Natural killer cell treated with Interleukin-12 subunit alpha and Interleukin-12 subunit beta and Interleukin-15 and Interleukin-18, amount 100 ng/mL, for 72 hours (primary cell): Measurements from ENCODE around the gene PAK4. TPM values are rescaled to one million over a fixed set of nuclear protein-coding genes. Genes with fewer than 3 reads are reported as not detected.

Source experiments
- ATAC-seq, 2 donors: fragments of 150-1000 bp; cut with Tn5 transposase in 1 of 2; sonication (Bioruptor Pico), chemical (Tn5 transposase) in 1 of 2; 2 replicates each; pipeline ENCODE4 v1.10.0; 2021
- DNase-seq: peaks from one replicate; pipeline ENCODE4 v3.0.0; 2022; ENCODE audit warnings: low spot score
- H3K27ac Mint-ChIP-seq, 2 donors: 1 replicate in 1 of 2; 2 replicates in 1 of 2; pipeline ENCODE4 v1.8.0; 2022; ENCODE audit warnings: mixed read lengths in 2 of 2, mild to moderate bottlenecking in 1 of 2, moderate library complexity in 1 of 2
- H3K27me3 Mint-ChIP-seq, 2 donors: 1 replicate in 1 of 2; 2 replicates in 1 of 2; pipeline ENCODE4 v1.8.0; 2022; ENCODE audit warnings: mixed read lengths in 2 of 2
- H3K36me3 Mint-ChIP-seq: one replicate; pipeline ENCODE4 v1.8.0; 2022; ENCODE audit warnings: mixed read lengths
- H3K4me1 Mint-ChIP-seq, 2 donors: 1 replicate in 1 of 2; 2 replicates in 1 of 2; pipeline ENCODE4 v1.8.0; 2022; ENCODE audit warnings: low read depth in 2 of 2, mixed read lengths in 2 of 2, mild to moderate bottlenecking in 1 of 2
- H3K4me3 Mint-ChIP-seq: one replicate; pipeline ENCODE4 v1.8.0; 2022; ENCODE audit warnings: mixed read lengths
- H3K9me3 Mint-ChIP-seq: 2 replicates; pipeline ENCODE4 v1.8.0; 2022; ENCODE audit warnings: mixed read lengths
- total RNA-seq, 2 donors: library from RNA; stranded (reverse); gene quantifications; one replicate each; pipeline ENCODE4 v1.2.3, GENCODE V29; 2022

PAK4 gene
- total RNA-seq, 2 donors from 2014 or later = 18.3 to 22.9 TPM

DNA sequence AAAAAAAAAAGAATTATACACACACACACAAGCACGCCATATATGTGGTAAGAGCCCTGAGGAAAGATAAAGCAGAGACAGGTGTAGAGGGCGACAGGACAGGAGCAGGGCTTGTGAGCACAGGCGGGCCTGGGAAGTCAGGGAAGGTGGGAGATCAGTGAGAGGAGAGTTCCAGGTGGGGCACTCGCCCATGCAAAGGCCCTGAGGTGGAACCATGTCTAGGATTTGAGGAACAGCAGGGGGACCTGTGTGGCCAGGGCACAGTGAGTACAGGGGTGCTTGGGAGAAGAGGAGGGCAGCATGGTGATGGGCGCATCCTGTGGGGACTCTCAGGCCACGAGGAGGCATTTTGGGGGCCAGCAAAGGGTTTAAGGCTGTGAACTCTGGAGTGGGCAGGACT is 38.7 kb downstream of the PAK4 start:
- Mint-ChIP-seq H3K4me3 (no peak overlapping the region), H3K27ac (no peak overlapping the region), H3K4me1 (peaks cover 14 to 20% of the 10 kb centered on the region in 2 donors), H3K27me3 (no peaks in the 10 kb centered on the region), H3K9me3 (no peaks in the 10 kb centered on the region), H3K36me3 (no peaks in the 10 kb centered on the region)
- DNase-seq = no peak
- no peak for ATAC-seq

DNA sequence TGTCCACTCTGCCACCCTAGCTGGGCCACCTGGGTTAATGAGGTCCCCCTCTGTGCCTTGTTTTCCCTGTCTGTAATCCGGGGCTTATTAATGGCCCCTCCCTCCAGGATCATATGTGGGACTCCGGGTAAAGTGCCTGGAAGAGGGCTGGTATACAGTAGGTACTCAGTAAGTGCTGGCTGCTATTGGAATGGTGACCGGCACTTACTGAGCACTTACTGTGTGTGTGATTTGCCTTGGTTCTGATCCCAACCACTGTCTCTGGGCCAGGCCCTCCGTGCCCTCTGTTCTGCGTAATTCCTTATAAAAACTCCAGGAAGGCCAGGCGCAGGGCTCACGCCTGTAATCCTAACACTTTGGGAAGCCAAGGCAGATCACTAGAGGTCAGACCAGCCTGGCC is 40.3 kb downstream of the PAK4 start:
- Mint-ChIP-seq H3K4me1 (peaks cover 7 to 13% of the 10 kb centered on the region in 2 donors), H3K27ac (no peak overlapping the region), H3K9me3 (no peaks in the 10 kb centered on the region), H3K27me3 (no peaks in the 10 kb centered on the region), H3K36me3 (no peaks in the 10 kb centered on the region), H3K4me3 (no peak overlapping the region)
- no peak for DNase-seq
- no peak for ATAC-seq

DNA sequence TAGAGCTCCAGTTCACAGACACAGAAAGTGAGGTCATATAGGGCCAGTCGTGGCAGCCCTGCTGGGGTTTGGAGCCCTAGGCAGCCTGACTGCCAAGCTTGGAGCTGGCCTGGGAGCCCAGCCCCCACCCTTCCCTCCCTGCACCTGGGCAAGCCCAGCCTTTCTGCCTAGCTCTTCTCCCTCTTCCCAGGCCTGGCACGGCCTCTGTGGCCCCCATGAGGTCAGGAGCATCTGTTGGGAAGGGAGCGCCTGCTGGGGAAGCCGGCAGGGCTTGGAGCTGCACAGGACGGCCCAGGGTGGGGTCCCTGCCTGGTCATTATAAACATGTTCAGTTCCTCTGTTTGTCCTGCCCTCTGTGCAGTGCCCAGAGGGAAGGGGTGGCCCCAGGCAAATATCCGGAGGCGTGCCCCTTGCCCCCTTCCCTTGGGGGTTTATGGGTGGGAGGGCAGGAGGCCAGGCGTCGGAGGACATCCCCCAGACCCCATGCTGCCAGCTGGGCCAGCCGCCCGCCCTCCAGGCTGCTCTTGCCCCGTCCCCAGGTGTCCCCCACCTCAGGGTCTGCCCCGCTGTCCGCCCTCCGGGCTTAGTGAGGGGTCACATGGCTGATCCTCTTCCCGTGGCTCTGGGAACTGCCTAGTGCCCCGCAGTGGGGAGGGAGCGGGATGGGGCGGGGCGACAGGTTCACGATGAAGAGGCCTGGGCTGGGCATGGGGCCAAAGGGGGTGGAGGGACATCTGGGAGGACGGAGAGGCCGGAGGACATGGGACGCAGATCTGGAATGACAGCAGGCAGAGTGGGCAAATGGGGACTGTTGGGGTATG is 41.2 kb downstream of the PAK4 start:
- no peak for ATAC-seq
- H3K4me1 Mint-ChIP-seq = peaks cover 7 to 13% of the 10 kb centered on the region in 2 donors
- H3K36me3 Mint-ChIP-seq = no peaks in the 10 kb centered on the region
- no peak for DNase-seq
- H3K9me3 Mint-ChIP-seq = no peaks in the 10 kb centered on the region
- no peak overlapping the region for H3K27ac Mint-ChIP-seq
- H3K27me3 Mint-ChIP-seq = no peaks in the 10 kb centered on the region
- H3K4me3 Mint-ChIP-seq = no peak overlapping the region

DNA sequence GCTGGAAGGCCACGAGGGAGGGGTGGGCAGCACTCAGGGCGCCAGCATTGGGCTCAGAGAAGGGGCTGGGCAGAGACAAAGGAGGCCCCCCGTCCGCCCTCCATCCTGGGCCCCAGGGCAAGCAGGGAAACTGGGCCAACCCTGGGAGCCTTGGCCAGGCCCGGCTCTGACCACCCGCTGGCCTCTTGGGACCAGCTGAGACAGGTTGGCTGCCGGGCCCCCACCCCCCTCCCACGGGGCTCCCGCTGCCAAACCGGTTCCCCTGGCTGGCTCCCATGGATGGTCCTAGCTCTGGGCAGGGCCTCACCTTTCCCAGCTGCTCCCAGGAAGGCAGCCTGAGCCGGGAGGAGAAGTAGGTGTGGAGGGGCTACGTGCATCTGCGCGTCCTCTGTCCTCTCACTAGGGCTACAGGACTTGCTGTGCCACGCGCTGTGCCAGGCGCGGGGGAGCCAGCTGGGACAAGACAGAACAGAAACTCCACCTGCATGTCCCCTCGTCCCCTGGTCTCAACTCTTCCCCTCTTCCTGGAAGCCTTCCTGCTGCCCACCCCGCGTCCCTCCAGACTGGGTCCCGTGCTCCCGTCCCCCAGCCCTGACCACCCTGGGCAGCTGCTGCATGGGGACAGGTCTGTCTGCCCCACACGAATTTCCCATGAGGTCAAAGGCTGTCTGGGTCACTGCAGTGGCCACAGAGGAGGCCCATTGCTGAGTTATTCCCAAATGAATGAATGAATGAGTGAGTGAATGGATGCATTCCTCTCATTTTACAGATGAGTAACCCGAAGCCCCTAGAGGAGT is 42.1 kb downstream of the PAK4 start:
- no peak overlapping the region for H3K27ac Mint-ChIP-seq
- H3K9me3 Mint-ChIP-seq = no peaks in the 10 kb centered on the region
- H3K4me3 Mint-ChIP-seq = no peak overlapping the region

DNA sequence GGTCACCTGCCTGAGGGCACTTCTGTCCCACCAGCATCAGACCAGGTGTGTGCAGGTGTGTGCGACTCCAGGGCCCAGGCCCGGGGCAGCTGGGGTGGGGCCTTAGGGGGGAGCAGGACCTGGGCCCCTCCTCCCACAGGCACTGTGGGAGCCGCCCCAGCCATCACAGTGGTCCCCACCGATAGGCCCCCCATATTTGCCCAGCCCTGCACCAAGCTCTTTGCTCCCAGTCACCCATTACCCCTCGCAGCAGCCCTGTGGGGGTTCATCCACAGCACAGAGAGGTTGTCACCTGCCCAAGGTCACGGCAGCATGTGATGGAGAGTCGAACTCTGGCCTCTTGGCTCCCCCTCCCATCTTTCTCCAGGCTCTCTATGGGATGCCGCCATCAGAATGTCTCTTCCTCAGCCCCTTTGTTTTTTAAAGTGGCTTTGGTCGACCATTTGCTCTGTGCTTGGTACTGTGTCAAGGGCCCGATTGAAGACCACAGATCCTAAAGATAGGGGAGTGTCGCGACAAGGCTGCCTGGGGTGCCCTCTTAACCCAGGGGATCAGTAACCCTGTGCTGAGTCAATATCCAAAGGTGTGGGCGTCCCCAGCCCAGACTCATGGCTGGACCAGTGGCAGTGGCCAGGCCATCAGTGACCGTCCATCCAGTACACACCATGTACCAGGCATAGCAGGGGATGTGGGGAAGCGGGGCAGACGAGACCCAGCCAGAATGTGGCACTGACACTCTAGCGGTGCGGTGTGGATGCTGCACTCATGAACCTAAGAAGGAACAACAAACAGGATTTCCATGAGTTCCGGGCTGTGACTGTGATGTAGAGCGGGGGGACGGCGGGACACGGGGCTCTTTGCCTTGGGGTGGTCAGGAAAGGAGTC is 42.9 kb downstream of the PAK4 start:
- Mint-ChIP-seq H3K36me3 (no peaks in the 10 kb centered on the region), H3K9me3 (no peaks in the 10 kb centered on the region), H3K27me3 (no peaks in the 10 kb centered on the region), H3K4me3 (no peak overlapping the region), H3K4me1 (peaks cover 0 to 3% of the 10 kb centered on the region in 2 donors), H3K27ac (no peak overlapping the region)
- DNase-seq (no peak), ATAC-seq (no peak)

More for the DNA sequence above, 42.1 kb downstream of the PAK4 start:
- H3K27me3 Mint-ChIP-seq = no peaks in the 10 kb centered on the region
- DNase-seq (no peak), ATAC-seq (no peak)
- H3K4me1 Mint-ChIP-seq = peaks cover 3 to 9% of the 10 kb centered on the region in 2 donors
- H3K36me3 Mint-ChIP-seq = no peaks in the 10 kb centered on the region

DNA sequence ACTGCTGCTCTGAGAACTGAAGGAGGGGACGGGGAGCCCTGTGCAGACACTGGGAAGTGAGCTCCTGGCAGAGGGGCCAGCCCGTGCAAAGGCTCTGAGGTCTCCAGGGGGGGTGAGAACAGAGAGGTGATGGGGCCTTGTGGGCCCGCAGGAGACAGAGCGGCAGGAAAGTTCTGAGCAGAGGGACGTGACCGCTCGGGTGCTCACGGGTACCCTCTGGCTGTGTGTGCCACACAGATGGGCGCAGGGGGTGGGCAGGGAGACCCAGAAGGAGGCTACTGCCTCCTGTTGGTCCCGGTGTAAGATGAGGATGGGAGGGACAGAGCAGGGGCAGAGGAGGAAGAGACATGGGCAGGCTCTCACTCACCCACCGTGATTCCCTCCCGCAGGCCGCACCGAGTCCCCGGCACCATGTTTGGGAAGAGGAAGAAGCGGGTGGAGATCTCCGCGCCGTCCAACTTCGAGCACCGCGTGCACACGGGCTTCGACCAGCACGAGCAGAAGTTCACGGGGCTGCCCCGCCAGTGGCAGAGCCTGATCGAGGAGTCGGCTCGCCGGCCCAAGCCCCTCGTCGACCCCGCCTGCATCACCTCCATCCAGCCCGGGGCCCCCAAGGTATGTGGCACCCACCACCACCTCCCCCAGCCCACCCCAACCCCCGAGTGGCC is 43.7 kb downstream of the PAK4 start:
- Mint-ChIP-seq H3K4me3 (no peak overlapping the region), H3K9me3 (no peaks in the 10 kb centered on the region), H3K27ac (no peak overlapping the region), H3K4me1 (peaks cover 0 to 1% of the 10 kb centered on the region in 2 donors), H3K36me3 (no peaks in the 10 kb centered on the region), H3K27me3 (no peaks in the 10 kb centered on the region)
- ATAC-seq = no peak
- no peak for DNase-seq

DNA sequence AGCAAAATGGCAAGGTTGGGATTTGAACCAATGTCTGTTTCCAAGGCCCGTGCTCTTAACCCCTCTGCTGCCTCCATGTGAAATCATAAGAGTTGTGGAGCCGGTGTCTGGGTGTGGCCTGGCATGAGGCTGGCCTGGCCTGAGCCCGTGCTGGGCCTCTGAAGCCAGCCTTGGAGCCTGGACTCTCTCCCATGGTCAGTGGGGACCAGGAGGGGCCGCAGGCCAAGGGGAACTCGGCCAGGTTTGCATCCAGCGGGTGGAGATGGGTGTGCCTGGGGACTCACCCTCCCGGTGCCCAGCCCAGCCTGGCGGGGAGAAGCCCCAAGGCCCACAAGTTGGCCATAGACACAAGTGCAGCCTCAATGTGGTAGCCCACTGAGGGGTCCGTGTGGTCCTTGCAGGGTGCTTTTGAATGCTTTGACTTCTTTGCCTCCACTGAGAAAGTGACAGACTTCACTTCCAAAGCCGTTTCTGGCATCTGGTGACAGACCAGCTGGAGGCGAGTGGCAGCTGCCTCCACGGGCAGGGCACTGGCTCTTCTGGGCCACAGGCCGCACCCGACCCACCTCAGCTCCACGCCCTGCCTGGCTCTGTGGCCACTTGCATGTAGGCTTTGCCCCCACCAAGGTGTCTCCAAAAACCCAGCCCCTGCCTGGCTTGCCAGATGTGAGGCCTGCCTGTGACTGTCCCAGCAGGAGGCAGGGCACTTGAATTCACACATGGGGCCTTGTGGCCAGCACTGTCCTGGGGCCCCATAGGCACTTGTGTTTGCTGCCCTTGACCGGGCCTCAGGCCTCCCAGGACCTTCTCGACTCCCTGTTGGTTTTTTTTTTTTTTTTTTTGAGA is 45.0 kb downstream of the PAK4 start:
- DNase-seq (no peak), ATAC-seq (no peak)
- Mint-ChIP-seq H3K27ac (no peak overlapping the region), H3K27me3 (no peaks in the 10 kb centered on the region), H3K9me3 (no peaks in the 10 kb centered on the region), H3K36me3 (no peaks in the 10 kb centered on the region), H3K4me1 (no peaks in the 10 kb centered on the region), H3K4me3 (no peak overlapping the region)

DNA sequence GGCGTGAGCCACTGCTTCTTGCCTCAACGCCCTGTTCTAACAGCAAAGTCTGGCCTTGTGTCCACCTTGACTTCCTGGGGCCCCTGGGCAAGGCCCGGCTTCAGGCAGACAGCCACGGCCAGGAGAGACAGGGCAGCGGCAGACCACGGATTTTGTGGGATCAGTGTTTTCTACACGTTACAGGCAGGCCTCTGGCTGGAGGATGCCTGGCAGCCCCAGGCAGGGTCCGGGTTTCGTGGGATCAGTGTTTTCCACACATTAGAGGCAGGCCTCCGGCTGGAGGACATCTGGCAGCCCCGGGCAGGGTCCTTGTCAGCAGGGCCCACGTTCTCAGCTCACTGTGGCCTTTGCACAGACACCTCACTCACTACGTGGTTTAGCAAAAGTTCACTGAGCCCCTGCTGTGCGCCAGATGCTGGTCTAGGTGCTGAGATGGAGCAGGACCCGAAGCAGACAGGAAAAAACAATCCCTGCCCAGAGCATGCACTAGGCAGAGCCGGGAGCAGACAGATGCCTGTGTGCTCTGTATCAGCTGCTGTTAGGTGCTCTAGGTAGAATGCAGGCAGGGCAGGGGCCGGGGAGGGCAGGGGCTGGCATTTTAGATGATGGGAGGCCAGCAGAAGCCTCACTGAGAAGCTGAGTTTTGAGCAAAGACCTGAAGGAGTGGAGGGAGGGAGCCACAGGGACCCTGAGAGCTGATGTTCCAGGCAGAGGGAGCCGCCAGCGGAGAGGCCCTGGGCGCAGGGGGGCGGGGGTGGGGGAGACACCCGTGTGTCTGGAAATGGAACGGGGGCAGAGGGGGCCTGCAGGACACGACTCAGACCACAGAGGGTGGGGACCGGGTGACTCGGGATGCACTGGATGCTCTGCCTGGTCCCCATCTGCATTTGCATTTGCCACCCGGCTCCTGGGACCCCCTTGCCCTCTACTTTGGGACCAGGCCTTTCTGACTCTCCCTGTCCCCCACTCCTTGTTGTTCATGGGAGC is 46.2 kb downstream of the PAK4 start:
- no peaks in the 10 kb centered on the region for H3K27me3 Mint-ChIP-seq
- no peaks in the 10 kb centered on the region for H3K9me3 Mint-ChIP-seq
- H3K4me3 Mint-ChIP-seq = no peak overlapping the region
- ATAC-seq (no peak), DNase-seq (no peak)
- H3K36me3 Mint-ChIP-seq = no peaks in the 10 kb centered on the region
- no peaks in the 10 kb centered on the region for H3K4me1 Mint-ChIP-seq
- no peak overlapping the region for H3K27ac Mint-ChIP-seq

DNA sequence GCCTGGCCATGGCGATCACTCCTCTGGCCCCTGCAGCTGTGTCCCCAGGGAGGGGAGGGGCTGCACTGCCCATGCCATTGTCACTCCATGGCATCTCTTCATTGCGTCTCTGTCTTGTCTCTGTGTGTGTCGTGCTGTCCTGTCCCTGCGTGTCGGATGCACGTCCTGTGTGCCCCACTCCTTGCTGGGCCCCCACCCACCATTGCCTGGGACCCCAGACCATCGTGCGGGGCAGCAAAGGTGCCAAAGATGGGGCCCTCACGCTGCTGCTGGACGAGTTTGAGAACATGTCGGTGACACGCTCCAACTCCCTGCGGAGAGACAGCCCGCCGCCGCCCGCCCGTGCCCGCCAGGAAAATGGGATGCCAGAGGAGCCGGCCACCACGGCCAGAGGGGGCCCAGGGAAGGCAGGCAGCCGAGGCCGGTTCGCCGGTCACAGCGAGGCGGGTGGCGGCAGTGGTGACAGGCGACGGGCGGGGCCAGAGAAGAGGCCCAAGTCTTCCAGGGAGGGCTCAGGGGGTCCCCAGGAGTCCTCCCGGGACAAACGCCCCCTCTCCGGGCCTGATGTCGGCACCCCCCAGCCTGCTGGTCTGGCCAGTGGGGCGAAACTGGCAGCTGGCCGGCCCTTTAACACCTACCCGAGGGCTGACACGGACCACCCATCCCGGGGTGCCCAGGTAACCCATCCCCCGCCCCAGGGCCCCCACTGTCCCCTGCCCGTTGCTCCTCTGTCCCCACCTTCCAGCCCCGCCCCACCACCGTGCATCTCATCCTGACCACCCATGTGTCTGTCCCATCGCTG is 47.3 kb downstream of the PAK4 start:
- Mint-ChIP-seq H3K27ac (no peak overlapping the region), H3K36me3 (no peaks in the 10 kb centered on the region), H3K27me3 (no peaks in the 10 kb centered on the region), H3K9me3 (no peaks in the 10 kb centered on the region), H3K4me1 (no peaks in the 10 kb centered on the region), H3K4me3 (no peak overlapping the region)
- DNase-seq (no peak), ATAC-seq (no peak)

DNA sequence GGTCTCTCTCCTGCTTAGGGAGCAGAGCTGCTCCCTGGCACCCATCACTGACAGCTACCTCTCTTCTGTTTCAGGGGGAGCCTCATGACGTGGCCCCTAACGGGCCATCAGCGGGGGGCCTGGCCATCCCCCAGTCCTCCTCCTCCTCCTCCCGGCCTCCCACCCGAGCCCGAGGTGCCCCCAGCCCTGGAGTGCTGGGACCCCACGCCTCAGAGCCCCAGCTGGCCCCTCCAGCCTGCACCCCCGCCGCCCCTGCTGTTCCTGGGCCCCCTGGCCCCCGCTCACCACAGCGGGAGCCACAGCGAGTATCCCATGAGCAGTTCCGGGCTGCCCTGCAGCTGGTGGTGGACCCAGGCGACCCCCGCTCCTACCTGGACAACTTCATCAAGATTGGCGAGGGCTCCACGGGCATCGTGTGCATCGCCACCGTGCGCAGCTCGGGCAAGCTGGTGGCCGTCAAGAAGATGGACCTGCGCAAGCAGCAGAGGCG is 48.0 kb downstream of the PAK4 start:
- Mint-ChIP-seq H3K4me3 (no peak overlapping the region), H3K9me3 (no peaks in the 10 kb centered on the region), H3K27ac (no peak overlapping the region), H3K36me3 (no peaks in the 10 kb centered on the region), H3K4me1 (no peaks in the 10 kb centered on the region), H3K27me3 (no peaks in the 10 kb centered on the region)
- DNase-seq (no peak), ATAC-seq (no peak)

DNA sequence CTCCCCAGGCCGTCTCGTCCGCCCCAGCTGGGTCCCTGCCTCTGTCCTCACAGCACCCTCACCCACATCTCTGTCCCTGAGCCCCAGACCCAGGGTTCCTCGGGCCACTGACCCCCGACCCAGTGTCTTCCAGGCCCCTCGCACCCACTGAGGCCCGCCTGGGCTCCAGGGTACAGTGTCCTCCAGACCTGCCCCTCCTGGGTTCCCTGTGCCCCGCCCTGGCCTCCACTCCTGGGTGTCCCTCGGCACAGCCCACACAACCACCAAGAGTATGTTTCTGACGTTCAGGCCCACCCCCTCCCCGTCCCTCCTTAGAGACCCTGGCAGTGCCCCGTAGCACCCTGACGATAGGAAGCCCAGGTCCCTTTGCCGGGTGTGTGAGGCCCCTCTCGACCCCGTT is 48.6 kb downstream of the PAK4 start:
- H3K27ac Mint-ChIP-seq = no peak overlapping the region
- no peaks in the 10 kb centered on the region for H3K4me1 Mint-ChIP-seq
- DNase-seq = no peak
- ATAC-seq = no peak
- no peaks in the 10 kb centered on the region for H3K36me3 Mint-ChIP-seq
- no peaks in the 10 kb centered on the region for H3K27me3 Mint-ChIP-seq
- no peaks in the 10 kb centered on the region for H3K9me3 Mint-ChIP-seq
- H3K4me3 Mint-ChIP-seq = no peak overlapping the region
